ENCODE results near the gene CTNND1.

- TF ChIP-seq CTCF (conservative IDR thresholded peaks at IDR 0.05; ENCODE audit: low read depth, low read length) (no peak), EZH2 (IDR thresholded peaks at IDR 0.05; ENCODE audit: borderline replicate concordance, low read depth, low read length, poor library complexity, severe bottlenecking) (no peak)
These were observed 3.4 kb upstream of the CTNND1 start for GRCh38 chr11:57758174-57758573.
